NCI-H128 (cell line): Measurements from ENCODE around the gene NEK7.
"Not testable (repeated sequence)": the region's sequence is repeated elsewhere in the genome, so short reads cannot be mapped to it uniquely, and the experiment has no call there.

Source experiments
- DNase-seq: peaks from one replicate; lab custom pipeline; 2025; ENCODE audit not compliant: unreplicated experiment; lab: John Stamatoyannopoulos, UW

The NEK7 gene

DNA sequence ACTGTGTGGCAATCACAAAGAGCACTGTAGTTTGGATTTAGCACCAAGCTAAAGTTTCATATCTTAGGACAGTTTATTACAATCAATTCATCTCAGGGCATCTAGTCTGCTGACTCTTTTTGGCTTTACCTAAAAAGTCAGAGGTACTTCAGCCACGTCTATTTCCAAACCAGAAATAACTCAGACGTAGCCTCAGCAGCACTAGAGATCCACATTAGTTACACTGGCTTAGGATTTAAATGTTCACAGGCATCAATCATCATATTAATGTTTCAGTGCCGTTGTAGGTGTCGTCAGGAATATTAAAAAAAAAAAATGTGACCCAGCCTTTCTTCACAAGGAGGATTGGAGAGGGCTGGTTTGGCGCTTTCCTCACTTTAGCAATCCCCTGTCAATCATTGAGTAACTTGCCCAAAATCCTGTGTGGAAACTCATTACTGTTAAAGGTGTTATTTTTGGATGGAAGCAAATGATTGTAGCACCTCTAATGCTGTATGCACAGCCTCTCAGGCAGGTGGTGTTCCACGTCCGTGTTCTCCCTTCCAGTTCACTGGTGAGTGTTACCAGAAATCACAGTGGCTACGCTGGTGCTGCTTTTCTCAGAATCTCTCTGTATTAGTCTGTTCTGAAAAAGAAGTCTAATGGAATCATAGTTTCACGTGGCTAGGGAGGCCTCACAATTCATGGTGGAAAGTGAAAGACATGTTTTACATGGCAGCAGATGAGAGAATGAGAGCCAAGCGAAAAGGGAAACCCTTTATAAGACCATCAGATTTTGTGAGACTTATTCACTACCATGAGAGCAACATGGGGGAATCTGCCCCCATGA lies 45.4 kb downstream of the NEK7 start:
- DNase-seq = no peak

DNA sequence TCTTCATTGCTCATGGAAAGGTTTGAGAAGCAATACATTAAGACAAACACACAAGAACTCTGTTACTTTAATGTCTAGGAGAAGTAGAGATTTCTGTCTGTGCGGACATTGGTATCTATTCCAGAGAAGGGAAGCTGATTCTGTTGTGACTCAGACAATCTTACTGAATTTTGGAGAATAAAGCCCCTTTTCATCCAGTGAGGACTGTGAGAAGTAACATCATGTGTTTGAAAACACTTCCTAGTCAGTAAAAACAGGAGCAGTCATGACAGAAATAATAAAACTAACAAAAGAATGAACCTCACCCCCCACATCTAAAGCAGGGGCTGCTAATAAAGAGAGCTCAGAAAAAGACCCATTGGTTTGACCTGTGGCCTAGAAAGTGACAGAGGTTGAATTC lies 46.6 kb downstream of the NEK7 start:
- no peak for DNase-seq

DNA sequence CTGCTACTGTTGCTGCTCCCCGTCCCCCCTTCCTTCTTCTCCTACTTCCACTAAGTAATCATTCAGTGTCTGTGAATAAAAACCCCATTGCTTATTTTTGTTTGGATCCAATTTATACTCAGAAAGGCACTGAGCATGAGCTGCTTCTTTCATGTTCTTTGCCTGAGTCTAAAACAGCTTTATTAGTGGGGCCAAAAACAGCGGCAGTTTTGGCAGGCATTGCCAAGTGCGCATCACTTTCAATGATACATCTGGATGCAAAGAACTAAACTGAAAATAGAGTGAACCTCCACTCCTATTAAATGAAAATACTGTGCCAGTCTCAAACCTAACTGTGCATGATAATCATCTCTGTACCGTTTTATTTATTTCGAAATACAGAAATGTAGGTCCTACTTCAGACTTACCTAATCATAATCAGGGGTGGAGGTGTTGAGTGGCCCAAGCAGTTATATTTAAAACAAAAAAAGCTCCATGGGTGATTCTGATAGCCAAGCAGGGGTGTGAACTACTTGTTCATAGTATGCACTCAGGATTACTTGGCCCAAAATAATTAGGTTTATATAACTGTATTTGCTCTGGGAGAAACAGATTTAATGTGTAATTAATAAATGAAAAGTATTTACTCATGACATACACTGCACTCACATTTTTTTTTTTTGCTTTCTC lies 48.4 kb downstream of the NEK7 start:
- no peak for DNase-seq

DNA sequence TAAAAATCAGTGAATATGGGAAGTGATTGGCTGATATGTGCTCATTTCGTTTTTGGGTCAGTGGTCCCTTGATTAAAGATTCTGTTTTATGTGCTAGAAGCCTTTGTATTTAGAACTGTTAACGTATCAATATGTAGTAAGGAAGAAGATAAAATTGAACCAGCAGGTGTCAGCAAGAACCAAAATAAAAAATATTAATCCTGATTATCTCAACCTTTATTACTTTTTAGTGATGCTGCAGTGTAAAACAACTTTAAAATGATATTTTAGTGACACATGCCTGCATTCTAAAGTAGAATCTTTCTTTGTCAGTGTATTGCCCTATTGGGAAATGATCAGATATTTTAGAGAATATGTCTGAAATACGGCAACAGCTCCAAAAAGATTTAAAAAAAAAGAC lies 49.5 kb downstream of the NEK7 start:
- no peak for DNase-seq

DNA sequence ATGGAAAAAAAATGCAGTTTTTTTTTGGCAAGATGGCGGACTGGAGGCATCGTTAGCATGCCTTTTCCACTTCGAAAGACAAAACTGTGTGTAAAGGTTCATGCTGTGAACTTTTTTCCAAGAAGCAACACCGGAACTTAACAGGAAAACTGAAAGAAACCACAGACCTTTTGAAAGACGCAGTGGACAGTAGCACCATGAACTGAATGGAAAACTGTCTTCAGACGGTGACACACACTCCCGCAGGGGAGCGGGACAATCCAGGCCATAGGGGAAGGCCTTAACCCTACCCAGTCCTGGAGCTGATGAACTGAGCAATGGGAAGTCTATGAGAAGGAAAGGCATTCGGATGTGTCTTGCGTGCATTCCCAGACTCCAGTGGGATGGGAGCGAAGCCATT lies 54.9 kb downstream of the NEK7 start:
- no peak for DNase-seq

DNA sequence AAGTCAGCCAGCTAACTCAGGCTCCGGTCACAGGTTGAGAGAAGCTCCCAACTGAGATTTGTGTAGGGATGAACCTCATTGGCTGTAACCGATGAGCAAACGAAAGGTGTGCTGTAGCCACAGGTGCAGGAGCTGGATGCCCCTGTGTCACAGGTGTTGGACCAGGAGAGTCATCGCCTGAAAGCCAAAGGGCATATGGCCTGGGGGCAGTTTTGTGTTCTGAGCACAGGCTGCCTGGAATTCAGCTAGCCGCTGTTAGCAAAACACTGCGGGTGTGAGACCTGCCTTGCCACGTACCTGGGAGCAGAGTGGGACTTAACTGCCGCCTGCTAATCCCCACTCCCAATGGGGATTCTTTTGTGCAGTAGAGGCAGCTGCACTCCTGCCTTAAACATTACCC lies 55.3 kb downstream of the NEK7 start:
- DNase-seq = no peak

DNA sequence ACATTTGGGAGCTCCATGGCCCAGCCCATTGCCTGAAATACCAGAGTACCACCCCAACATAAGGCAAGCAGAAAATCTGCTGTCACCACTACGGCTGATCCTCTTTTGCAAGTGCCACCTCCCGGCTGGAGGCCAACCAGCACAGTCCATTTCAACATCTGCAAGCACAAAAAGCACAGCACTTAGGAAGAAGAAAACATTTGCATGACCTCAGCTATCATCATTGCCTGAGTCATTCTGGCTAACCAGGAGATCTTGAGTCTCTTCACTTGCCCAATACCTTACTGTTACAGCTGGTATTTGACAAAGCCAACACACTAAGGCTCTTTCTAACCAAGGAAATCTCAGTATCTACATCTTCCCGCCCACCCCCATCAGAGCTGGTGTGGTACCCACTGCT lies 55.9 kb downstream of the NEK7 start:
- DNase-seq = no peak

DNA sequence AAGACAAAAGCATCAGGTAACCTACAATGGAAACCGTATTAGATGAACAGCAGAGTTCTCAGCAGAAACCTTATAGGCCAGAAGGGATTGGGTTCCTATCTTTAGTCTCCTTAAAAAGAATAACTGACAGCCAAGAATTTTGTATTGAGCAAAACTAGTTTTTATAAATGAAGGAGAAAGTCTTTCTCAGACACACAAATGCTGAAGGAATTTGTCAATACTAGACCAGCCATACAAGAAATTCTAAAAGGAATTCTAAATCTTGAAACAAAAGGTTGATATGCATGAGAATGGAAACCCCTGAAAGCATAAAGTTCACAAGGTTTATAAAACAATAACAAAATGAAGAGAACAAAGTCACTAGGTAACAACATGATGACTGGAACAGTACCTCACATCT lies 58.1 kb downstream of the NEK7 start:
- DNase-seq = no peak

DNA sequence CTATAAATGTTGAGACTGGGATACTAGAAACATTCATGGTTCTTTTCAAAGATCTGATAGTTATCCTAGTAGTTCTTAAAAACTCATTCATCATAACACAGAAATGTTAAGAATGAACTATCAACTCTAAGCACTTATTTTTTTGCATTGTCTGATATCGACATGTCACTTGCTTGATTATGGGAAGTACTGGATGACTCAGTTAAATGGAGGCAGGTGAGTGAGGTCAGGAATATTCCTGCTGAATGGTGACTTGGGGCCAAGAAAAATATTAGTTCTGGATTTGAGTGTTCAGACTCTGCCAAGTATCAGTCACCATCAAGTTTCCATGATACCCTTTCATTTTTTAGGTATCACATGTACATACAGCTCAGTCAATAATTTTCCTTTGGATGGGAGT lies 63.6 kb downstream of the NEK7 start:
- DNase-seq = no peak

DNA sequence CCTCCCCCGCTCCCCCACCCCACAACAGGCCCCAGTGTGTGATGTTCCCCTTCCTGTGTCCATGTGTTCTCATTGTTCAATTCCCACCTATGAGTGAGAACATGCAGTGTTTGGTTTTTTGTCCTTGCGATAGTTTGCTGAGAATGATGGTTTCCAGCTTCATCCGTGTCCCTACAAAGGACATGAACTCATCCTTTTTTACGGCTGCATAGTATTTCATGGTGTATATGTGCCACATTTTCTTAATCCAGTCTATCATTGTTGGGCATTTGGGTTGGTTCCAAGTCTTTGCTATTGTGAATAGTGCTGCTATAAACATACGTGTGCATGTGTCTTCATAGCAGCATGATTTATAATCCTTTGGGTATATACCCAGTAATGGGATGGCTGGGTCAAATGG lies 70.2 kb downstream of the NEK7 start:
- not testable (repeated sequence) for DNase-seq

DNA sequence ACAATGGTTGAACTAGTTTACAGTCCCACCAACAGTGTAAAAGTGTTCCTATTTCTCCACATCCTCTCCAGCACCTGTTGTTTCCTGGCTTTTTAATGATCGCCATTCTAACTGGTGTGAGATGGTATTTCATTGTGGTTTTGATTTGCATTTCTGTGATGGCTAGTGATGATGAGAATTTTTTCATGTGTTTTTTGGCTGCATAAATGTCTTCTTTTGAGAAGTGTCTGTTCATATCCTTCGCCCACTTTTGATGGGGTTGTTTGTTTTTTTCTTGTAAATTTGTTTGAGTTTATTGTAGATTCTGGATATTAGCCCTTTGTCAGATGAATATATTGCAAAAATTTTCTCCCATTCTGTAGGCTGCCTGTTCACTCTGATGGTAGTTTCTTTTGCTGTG lies 70.7 kb downstream of the NEK7 start:
- not testable (repeated sequence) for DNase-seq

DNA sequence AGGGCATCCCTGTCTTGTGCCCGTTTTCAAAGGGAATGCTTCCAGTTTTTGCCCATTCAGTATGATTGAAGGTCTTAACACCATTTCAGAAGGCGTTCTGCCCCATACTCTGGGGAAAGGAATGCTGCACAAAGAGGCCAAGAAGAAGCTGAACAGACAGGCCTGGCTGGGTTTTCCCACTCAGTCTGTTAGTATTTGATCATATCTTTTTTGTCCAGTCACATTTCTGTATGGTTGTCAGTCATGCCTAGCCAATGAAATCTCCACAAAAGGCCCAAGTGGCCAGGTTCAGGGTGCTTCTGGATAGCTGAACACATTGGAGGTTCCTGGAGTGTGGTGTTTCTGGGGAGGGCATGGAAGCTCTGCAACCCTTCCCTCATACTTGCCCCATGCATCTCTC lies 72.1 kb downstream of the NEK7 start:
- no peak for DNase-seq

DNA sequence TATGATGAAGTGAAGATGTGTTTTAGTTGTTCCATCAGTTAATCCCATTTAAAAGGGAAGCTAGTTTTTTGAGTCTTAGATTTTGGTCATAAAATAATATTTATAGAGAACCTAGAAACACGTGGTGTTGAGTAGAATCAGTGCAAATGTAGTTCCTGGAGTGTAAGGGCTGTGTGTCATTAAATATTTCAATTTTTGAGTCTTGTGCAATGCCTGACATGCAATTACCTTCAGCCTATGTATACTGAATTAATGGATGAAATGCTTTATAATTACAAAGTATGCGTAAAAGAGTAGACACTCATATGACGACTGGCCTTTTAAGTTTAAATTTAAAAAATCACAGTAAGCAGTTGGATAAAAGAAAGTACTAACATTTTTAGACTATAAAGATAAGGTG lies 75.0 kb downstream of the NEK7 start:
- no peak for DNase-seq

DNA sequence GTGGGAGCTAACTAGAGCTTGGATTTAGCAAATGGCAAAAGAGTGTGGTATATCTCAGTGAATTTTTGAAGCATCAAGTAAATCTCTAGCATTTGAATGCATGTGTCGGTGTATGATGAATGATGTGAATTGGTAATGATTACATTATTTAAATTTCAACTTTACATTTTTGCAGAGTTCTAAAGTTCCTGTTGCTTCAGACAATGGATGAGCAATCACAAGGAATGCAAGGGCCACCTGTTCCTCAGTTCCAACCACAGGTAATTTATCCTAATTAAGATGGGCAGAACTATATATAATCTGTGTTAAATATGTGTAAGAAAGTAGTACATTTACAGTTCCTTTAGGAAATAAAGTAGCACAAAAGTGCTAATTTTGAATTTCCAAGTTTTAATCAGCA lies 75.6 kb downstream of the NEK7 start:
- DNase-seq = no peak

DNA sequence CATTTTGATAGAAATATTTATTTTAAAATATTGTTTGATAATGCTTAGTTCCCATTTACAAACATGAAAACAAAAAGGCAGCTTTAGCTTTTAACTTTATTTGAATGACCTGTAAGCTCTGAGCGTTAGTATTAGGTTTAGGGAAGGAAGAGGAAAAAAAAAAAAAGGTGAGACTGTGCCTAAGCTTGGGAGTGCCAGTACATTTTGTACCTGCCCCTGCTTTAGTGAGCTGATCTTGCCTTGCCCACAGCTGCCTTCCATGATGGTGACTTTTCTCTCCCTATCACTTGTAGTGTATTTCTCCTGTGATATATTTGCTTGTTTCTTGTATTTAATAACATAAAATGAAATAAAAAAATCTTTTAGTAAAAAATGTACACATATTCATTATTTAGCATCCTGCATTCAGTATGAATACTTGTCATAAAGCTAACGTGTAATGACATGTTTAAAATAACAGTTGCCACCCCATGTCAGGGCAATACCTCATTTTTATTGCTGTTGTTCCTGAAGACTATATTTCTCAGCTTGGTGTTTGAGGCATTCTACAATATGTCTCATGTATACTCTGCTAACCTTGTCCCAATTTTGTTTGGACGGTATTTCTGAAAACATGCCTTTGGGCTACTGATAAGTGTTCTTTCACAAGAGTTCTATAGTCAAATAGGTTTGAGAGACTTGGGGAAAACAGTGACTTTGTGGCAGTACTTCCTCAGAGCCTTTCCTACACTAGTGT lies 76.3 kb downstream of the NEK7 start:
- DNase-seq = no peak

DNA sequence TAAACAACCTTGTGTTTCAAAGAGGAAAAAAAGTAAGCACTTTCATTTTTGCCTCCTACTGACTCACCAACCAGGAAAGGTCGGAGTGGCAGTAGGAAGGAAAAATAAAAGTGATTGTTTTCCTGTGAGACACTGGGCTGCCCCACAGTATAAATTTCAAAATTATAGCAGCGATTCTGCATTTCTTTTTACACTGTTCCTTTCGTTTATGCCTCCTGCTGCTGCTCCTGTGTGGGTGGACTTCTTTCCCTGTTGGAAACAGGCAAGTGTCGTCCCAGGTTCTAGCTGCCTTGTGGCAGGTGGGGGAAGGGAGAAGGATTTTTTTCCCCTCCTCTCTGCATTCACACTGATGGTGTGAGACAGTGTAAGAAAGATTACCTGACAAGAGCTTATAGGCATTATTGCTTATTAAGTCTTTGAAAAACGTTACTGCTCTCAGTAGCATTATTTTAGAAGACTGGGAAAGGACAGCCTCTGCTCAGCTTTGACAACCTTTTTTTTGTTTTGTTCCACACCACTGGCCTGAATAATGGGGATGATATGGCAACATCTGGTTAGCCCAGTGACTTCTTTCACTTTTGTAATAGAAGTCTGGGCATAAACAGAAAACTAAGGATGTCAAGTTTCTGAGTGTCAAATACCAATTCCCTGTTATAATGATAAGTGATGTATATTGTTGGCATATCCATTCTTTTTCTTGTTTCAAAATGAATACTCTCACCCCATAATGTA lies 77.9 kb downstream of the NEK7 start:
- no peak for DNase-seq

DNA sequence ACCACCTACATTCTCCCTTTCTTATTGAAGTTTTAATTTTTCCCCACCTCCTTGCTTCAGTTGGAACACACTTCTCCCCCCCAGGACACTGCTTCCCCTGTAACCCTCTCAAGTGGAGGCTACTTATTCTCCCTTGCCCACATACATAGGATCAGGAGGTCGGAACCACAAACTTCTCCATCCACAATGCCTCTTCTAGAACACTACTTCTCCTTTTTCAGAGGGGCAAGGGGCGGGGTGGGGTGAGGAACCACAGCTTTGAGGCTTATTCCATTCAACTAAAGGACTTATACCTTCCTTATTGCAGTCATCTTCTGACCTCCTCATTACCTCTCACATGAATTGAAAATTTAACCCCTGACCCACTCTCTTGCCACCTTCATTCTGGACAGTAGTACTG lies 81.3 kb downstream of the NEK7 start:
- DNase-seq = no peak

DNA sequence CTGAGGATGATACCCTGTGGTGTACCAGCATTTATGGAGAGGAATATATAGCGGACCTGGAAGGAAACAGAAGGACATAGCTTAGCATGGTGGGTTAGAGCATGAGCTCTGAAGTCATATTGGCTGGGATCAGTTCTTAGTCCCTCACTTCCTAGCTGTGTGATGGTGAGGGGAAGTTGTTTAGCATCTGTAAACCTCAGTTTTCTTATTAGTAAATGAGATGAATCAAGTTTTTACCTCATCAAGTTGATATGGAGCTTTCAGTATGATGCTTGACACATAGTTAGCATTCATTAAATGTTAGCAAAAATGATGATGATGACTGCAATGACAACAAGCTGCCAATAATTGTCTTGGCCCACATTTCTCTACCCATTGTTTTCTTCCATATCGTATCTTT lies 84.8 kb downstream of the NEK7 start:
- DNase-seq = no peak

DNA sequence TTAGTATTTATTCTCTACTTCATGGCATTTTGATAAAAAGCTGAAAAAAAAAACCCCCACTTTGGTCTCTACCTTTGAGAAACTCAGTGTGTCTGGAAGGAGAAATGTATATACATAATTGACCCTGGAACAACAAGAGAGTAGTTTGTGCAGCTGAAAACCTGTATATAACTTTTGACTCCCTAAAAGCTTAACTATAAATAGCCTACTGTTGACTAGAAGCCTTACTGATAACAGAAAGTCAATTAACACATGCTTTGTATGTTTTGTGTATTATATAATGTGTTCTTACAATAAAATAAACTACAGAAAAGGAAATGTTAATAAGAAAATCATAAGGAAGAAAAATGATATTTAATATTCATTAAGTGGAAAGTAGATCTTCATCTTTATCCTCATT lies 88.0 kb downstream of the NEK7 start:
- DNase-seq = no peak

DNA sequence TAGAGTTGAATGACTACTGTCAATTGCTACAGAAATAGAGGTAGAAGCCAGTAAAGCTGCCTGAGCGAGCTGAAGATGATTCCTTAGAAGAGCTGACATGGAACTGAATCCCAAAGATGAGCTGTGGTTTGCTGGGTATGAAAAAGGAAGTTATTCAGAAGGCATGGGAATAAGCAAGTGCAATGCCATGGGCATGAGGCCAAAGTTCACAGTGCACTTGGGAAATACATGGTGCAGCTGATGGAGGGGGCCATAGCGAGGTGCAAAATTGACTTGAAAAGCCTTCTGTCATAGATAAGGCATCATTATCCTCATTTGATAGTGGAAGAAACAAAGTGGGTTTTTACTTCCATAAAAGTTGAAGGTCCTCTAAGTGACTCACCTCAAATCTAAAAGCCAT lies 88.6 kb downstream of the NEK7 start:
- DNase-seq = no peak

DNA sequence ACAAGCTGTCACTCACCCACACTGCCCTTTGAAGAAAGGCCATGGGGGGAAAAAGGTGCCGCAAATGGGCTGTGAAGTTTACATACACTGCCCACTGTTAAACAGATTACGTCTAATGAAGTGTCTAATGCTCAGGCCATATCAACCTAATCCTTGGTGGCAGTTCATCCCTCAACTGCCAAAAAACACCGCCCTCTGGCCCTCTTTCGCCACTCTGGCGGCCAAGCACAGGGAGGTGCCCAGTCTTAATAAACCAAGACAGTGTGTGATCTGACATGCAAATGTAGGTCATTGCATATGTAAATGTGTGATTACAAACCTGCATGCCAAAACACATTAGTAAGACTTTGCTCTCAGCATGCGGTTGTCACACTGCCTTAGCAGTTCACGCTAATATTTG lies 89.5 kb downstream of the NEK7 start:
- no peak for DNase-seq
